ENCODE measurements around the gene LRIT3.
"Not testable (repeated sequence)": the region's sequence is repeated elsewhere in the genome, so short reads cannot be mapped to it uniquely, and the experiment has no call there.

The LRIT3 gene

GRCh38 chr4:109850601-109851000 lies 2.7 kb downstream of the LRIT3 start:
- no peak for DNase-seq (ENCODE audit: low spot score)

GRCh38 chr4:109859426-109860300 lies 11.8 kb downstream of the LRIT3 start:
- DNase-seq (ENCODE audit: low spot score): not testable (repeated sequence)

- DNase-seq (ENCODE audit: low spot score): no peak
These were observed 13.4 kb downstream of the LRIT3 start for GRCh38 chr4:109861271-109861670.

- no peak for DNase-seq (ENCODE audit: low spot score)
These were observed 14.1 kb downstream of the LRIT3 start for GRCh38 chr4:109861916-109862511.

GRCh38 chr4:109864134-109864533 lies 16.2 kb downstream of the LRIT3 start:
- no peak for DNase-seq (ENCODE audit: low spot score)

- DNase-seq (ENCODE audit: low spot score): no peak
These were observed 22.2 kb downstream of the LRIT3 start for GRCh38 chr4:109870061-109870460.

GRCh38 chr4:109872065-109872464 lies 24.2 kb downstream of the LRIT3 start:
- no peak for DNase-seq (ENCODE audit: low spot score)

- DNase-seq (ENCODE audit: low spot score): no peak
These were observed 25.2 kb downstream of the LRIT3 start for GRCh38 chr4:109872950-109873656.

- no peak for DNase-seq (ENCODE audit: low spot score)
These were observed 26.0 kb downstream of the LRIT3 start for GRCh38 chr4:109873791-109874514.

GRCh38 chr4:109875106-109875505 lies 27.2 kb downstream of the LRIT3 start:
- DNase-seq (ENCODE audit: low spot score): no peak

GRCh38 chr4:109875553-109875952 lies 27.6 kb downstream of the LRIT3 start:
- DNase-seq (ENCODE audit: low spot score): not testable (repeated sequence)

- no peak for DNase-seq (ENCODE audit: low spot score)
These were observed 28.8 kb downstream of the LRIT3 start for GRCh38 chr4:109876634-109877265.

- no peak for DNase-seq (ENCODE audit: low spot score)
These were observed 29.5 kb downstream of the LRIT3 start for GRCh38 chr4:109877400-109877799.

- DNase-seq (ENCODE audit: low spot score): no peak
These were observed 30.4 kb downstream of the LRIT3 start for GRCh38 chr4:109878355-109878754.

- no peak for DNase-seq (ENCODE audit: low spot score)
These were observed 31.2 kb downstream of the LRIT3 start for GRCh38 chr4:109879081-109879480.

GRCh38 chr4:109879636-109880314 lies 31.9 kb downstream of the LRIT3 start:
- DNase-seq (ENCODE audit: low spot score): no peak

- no peak for DNase-seq (ENCODE audit: low spot score)
These were observed 38.4 kb downstream of the LRIT3 start for GRCh38 chr4:109886303-109886702.

GRCh38 chr4:109887071-109887470 lies 39.2 kb downstream of the LRIT3 start:
- no peak for DNase-seq (ENCODE audit: low spot score)

- no peak for DNase-seq (ENCODE audit: low spot score)
These were observed 42.2 kb downstream of the LRIT3 start for GRCh38 chr4:109890076-109890475.

GRCh38 chr4:109902559-109903251 lies 54.8 kb downstream of the LRIT3 start:
- no peak for DNase-seq (ENCODE audit: low spot score)

GRCh38 chr4:109908731-109909130 lies 60.8 kb downstream of the LRIT3 start:
- DNase-seq (ENCODE audit: low spot score): no peak
